ENCODE results near the gene GTF2IRD1. TPM values are rescaled to one million over a fixed set of nuclear protein-coding genes. Genes with fewer than 3 reads are reported as not detected.
A peak's percentile ranks its signal among the peaks of the same experiment; 100 is the strongest.
"Not testable (repeated sequence)": the region's sequence is repeated elsewhere in the genome, so short reads cannot be mapped to it uniquely, and the experiment has no call there.

Gene GTF2IRD1
- total and polyA plus RNA-seq, 9 of the 15 experiments (the other 6 are each of a cell fraction or from before 2014, with no cell fraction given), result 9.1 to 30.2 (median 14.0) TPM

DNA sequence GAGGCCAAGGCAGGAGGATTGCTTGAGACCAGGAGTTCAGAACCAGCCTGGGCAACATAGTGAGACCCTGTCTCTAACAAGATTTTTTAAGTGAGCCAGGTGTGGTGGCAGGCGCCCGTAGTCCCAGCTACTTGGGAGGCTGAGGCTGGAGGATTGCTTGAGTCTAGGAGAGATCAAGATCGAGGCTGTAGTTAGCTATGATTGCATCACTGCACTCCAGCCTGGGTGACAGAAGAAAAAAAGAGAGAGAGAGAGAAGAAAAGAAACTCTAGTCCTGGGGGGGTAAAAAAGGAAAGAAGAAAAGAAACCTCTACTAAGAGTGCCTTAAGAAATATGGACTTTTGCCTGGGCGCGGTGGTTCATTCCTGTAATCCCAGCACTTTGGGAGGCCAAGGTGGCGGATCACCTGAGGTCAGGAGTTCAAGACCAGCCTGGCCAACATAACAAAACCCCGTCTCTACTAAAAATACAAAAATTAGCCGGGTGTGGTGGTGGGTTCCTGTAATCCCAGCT lies 34.9 kb downstream of the GTF2IRD1 start:
- H2AFZ ChIP-seq (ENCODE audit: low read depth, low read length); ATAC-seq; H3K27me3 ChIP-seq (ENCODE audit: control insufficient read depth in 2 of 2, insufficient read depth in 2 of 2, low read length in 2 of 2); H3K4me2 ChIP-seq (ENCODE audit: insufficient read depth, low read length); DNase-seq (ENCODE audit: extremely low read depth in 1 of 4, low spot score in 3 of 4); H3K27ac ChIP-seq (ENCODE audit: extremely low read depth, low read depth, low read length); H3K9me1 ChIP-seq (ENCODE audit: control insufficient read depth, insufficient read depth, low read length); H3K4me3 ChIP-seq; H3K4me1 ChIP-seq (replicated peaks in 1 of 2; ENCODE audit: control insufficient read depth in 2 of 2, insufficient read depth in 2 of 2, low read length in 2 of 2); H3K36me3 ChIP-seq (ENCODE audit: control insufficient read depth, insufficient read depth, low read length); FAIRE-seq; H4K20me1 ChIP-seq (replicated peaks; ENCODE audit: control insufficient read depth, insufficient read depth, low read length); H3K9ac ChIP-seq (ENCODE audit: insufficient read depth in 1 of 2, low read depth in 2 of 2, low read length in 2 of 2); BruUV-seq (replicated peaks); CTCF ChIA-PET (ENCODE audit: low intra/inter-chr PET ratio); intact Hi-C loops (cut with micrococcal nuclease); in situ Hi-C loops (cut with MboI); H3K9me3 ChIP-seq (replicated peaks; ENCODE audit: control insufficient read depth, insufficient read depth, low read depth, low read length); H3K79me2 ChIP-seq (ENCODE audit: control insufficient read depth, insufficient read depth, low read length); TF ChIP-seq CEBPG (CRISPR knock-in tag; IDR thresholded peaks at IDR 0.05): not testable (repeated sequence)
- 68% methylated on average over 8 of the region's 8 CpGs for WGBS (ENCODE audit: insufficient coverage, low coverage, missing lambda C conversion rate)
- POLR2A ChIA-PET, result interaction anchor here (0.8 to 1.6 kb wide), 4 partner anchors 10 to 24 kb away, joined by 3 to 7 read pairs (median 4); no protein-coding TSS in a partner anchor
- TF ChIP-seq, protein P1, sequence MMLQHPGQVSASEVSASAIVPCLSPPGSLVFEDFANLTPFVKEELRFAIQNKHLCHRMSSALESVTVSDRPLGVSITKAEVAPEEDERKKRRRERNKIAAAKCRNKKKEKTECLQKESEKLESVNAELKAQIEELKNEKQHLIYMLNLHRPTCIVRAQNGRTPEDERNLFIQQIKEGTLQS (IDR thresholded peaks at IDR 0.05), result peak; percentile 80
- TF ChIP-seq, protein P1 (CRISPR knock-in tag; conservative IDR thresholded peaks at IDR 0.05), result not testable (repeated sequence)
- TF ChIP-seq CEBPG (tag; conservative IDR thresholded peaks at IDR 0.05 in 1 of 2, IDR thresholded peaks at IDR 0.05 in 1 of 2) (peak; percentile 47 to 71; a peak in 3 of 4 replicates), ZNF121 (CRISPR knock-in tag; conservative IDR thresholded peaks at IDR 0.05) (peak; percentile 32; the same call in 1 of the 2 replicates), ZNF766 (CRISPR knock-in tag; conservative IDR thresholded peaks at IDR 0.05) (0 out of 2 replicates have a peak, but pooled peaks have one; percentile 46), CEBPB (tag; IDR thresholded peaks at IDR 0.05) (peak; percentile 53)
